GM12891 (cell line): Measurements from ENCODE around the gene MIEN1.

Experiments
- PAX5 ChIP-seq: IDR thresholded peaks from 2 replicates; pipeline ENCODE4 v1.6.1; 2011; ENCODE audit warnings: low read length, moderate library complexity, mild to moderate bottlenecking; ENCODE audit not compliant: insufficient read depth, severe bottlenecking
- POLR2A ChIP-seq: IDR thresholded peaks from 2 replicates; pipeline ENCODE4 v1.6.1; 2011; ENCODE audit warnings: low read depth, low read length, control low read depth
- POLR2AphosphoS5 ChIP-seq: IDR thresholded peaks from 2 replicates; pipeline ENCODE4 v1.6.1; 2011; ENCODE audit warnings: low read depth, low read length, control low read depth
- POU2F2 ChIP-seq: IDR thresholded peaks from 2 replicates; pipeline ENCODE4 v1.6.1; 2011; ENCODE audit warnings: low read depth, mild to moderate bottlenecking, control low read depth, low read length, moderate library complexity
- SPI1 ChIP-seq: IDR thresholded peaks from 2 replicates; pipeline ENCODE4 v1.6.1; 2011; ENCODE audit warnings: low read depth, low read length, control low read depth
- TAF1 ChIP-seq: IDR thresholded peaks from 2 replicates; pipeline ENCODE4 v1.6.1; 2011; ENCODE audit warnings: low read depth, low read length, control low read depth

DNA sequence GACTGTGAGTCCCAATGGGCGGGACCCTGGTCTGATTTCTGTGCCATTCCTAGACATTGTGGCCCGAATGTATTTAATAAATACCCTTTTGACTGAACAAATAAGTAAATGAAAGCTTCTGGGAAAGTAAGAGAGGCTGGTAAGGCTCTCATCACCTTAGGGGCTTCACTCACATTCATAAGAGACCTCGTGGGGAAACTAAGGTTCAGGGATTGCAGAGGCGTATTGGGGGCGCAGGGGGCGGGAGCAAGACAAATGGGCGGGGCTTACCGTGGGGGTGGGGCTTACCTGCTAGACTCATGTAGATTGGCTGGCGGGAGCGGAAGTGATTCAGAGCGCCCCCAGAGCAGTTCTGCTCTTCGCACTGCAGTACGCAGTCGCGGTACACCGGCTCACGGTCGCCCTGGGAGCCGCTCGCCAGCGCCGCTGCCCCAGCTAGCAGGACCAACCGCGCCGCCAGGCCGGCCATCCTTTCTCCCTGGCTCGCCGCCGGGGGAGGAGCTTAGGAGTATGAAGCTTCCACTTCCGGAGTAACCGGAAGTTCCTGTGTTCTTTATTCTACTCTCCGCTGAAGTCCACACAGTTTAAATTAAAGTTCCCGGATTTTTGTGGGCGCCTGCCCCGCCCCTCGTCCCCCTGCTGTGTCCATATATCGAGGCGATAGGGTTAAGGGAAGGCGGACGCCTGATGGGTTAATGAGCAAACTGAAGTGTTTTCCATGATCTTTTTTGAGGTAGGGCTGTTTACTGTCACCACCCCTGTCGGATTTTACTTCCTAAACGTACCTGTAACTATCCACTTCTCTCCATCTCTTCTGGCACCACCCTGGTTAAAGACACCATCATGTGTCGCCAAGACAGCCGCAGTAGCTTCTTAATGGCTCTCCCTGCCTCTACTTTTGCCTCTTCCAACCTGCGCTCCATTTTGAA lies 42.5 kb downstream of the MIEN1 start, which contains the start of gene PGAP3:
- TF ChIP-seq TAF1 (peak; percentile 76), POLR2A (peak; percentile 74), POLR2AphosphoS5 (peak; percentile 77), POU2F2 (peak; percentile 46; the same call in 1 of the 2 replicates), SPI1 (peak; percentile 62; the same call in 1 of the 2 replicates), PAX5 (no peak)
